Measurements from ENCODE around the gene ARPC4.

ARPC4 gene

DNA sequence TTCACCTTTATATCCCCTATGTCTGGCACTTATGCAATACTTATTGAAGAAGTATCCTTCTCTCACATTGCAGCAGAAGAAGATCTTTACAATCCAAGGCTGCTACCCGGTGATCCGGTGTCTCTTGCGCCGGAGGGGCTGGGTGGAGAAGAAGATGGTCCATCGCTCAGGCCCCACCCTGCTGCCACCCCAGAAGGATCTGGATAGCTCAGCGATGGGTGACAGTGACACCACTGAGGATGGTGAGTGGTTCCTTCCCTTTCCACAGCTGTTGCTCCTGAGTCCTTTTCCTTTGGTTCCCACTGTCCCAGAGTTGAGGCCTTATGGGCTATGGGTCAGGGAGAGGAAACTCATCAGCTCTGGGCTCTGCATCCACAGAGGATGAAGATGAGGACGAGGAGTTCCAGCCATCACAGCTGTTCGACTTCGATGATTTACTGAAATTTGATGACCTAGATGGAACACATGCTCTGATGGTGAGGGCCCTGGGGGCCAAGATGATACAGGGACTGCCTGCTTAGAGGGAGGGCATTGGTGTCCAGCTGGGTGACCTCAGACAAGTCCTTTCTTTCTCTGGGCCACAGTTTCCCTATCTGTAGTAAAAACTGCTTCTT, 20.1 kb downstream of the ARPC4 start:
- Histone ChIP-seq H4K20me1 (ENCODE audit: insufficient read depth, low read length) (no peaks in the 10 kb centered on the region), H3K4me1 (ENCODE audit: low read length) (no peaks in the 10 kb centered on the region), H3K9me2 (replicated peaks; ENCODE audit: insufficient read depth, low read length) (no peaks in the 10 kb centered on the region), H2AFZ (ENCODE audit: low read length) (no peak overlapping the region), H3K9ac (ENCODE audit: low read length) (no peak overlapping the region), H3K27ac (ENCODE audit: low read length) (no peak overlapping the region), H3K36me3 (replicated peaks; ENCODE audit: insufficient read depth, low read length) (no peaks in the 10 kb centered on the region), H3K9me3 (replicated peaks; ENCODE audit: insufficient read depth, low read length) (no peaks in the 10 kb centered on the region), H3F3A (ENCODE audit: insufficient read depth, low read length) (peaks cover 11% of the 10 kb centered on the region; the same call in 1 of the 2 replicates), H3K4me3 (ENCODE audit: low read length) (no peak overlapping the region), H3K27me3 (replicated peaks; ENCODE audit: insufficient read depth, low read length) (no peaks in the 10 kb centered on the region), H3K4me2 (ENCODE audit: low read depth, low read length) (no peak overlapping the region), H3K79me2 (ENCODE audit: low read length) (no peaks in the 10 kb centered on the region)
- no peak for DNase-seq
- TF ChIP-seq EZH2 (optimal IDR thresholded peaks at IDR 0.05; ENCODE audit: low read depth, low read length): no peak
- TF ChIP-seq, protein P1, sequence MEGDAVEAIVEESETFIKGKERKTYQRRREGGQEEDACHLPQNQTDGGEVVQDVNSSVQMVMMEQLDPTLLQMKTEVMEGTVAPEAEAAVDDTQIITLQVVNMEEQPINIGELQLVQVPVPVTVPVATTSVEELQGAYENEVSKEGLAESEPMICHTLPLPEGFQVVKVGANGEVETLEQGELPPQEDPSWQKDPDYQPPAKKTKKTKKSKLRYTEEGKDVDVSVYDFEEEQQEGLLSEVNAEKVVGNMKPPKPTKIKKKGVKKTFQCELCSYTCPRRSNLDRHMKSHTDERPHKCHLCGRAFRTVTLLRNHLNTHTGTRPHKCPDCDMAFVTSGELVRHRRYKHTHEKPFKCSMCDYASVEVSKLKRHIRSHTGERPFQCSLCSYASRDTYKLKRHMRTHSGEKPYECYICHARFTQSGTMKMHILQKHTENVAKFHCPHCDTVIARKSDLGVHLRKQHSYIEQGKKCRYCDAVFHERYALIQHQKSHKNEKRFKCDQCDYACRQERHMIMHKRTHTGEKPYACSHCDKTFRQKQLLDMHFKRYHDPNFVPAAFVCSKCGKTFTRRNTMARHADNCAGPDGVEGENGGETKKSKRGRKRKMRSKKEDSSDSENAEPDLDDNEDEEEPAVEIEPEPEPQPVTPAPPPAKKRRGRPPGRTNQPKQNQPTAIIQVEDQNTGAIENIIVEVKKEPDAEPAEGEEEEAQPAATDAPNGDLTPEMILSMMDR (IDR thresholded peaks at IDR 0.05; ENCODE audit: low read length): no peak
- no peak for TF ChIP-seq EZH2phosphoT487 (IDR thresholded peaks at IDR 0.05; ENCODE audit: low read length)

DNA sequence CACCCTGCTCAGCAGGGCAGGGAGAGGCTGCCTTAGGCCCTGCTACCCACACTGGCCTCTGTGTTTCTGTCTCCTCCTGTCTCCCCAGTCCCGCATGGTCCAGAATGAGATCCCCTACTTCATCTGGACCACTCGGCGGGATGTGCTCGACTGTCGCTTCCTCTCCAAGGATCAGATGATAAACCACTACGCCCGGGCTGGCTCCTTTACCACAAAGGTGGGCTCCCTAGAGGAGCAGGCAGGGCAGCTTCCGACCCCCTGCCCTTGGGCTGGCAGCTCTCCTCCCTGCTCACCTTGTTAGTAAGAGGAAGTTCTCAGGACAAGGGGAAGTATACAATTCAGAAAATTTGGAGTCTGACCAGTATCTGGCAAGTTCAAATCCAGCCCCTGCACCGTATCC, 23.1 kb downstream of the ARPC4 start:
- Histone ChIP-seq H3K27ac (ENCODE audit: low read length) (no peak overlapping the region), H3K9me3 (replicated peaks; ENCODE audit: insufficient read depth, low read length) (no peaks in the 10 kb centered on the region), H3K4me3 (ENCODE audit: low read length) (no peak overlapping the region), H3K4me2 (ENCODE audit: low read depth, low read length) (no peak overlapping the region), H2AFZ (ENCODE audit: low read length) (no peak overlapping the region), H3K79me2 (ENCODE audit: low read length) (no peaks in the 10 kb centered on the region), H3K36me3 (replicated peaks; ENCODE audit: insufficient read depth, low read length) (no peaks in the 10 kb centered on the region), H3K4me1 (ENCODE audit: low read length) (no peaks in the 10 kb centered on the region), H3K9ac (ENCODE audit: low read length) (no peak overlapping the region), H3F3A (ENCODE audit: insufficient read depth, low read length) (no peaks in the 10 kb centered on the region), H4K20me1 (ENCODE audit: insufficient read depth, low read length) (no peaks in the 10 kb centered on the region), H3K27me3 (replicated peaks; ENCODE audit: insufficient read depth, low read length) (no peaks in the 10 kb centered on the region), H3K9me2 (replicated peaks; ENCODE audit: insufficient read depth, low read length) (no peaks in the 10 kb centered on the region)
- TF ChIP-seq, protein P1 (IDR thresholded peaks at IDR 0.05; ENCODE audit: low read length): no peak
- TF ChIP-seq EZH2phosphoT487 (IDR thresholded peaks at IDR 0.05; ENCODE audit: low read length) (no peak), EZH2 (optimal IDR thresholded peaks at IDR 0.05; ENCODE audit: low read depth, low read length) (no peak)
- DNase-seq: no peak

DNA sequence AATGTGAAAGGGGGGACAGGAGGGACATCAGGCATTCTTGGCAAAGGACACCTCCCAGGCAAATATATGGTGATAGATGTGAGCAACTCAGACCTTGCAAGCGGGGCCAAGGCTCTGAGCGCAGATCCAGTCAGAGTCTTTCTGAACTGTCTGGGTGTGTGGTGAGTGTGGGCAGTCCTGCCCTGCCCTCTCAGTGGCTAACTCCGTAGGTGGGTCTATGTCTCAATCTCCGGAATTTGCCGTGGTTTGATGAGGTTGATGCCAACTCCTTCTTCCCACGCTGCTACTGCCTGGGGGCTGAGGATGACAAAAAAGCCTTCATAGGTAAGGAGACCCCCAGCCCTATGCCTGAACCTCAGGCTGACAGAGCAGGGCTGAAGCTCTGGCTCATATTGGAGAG, 24.6 kb downstream of the ARPC4 start:
- Histone ChIP-seq H3K9me3 (replicated peaks; ENCODE audit: insufficient read depth, low read length) (no peaks in the 10 kb centered on the region), H3F3A (ENCODE audit: insufficient read depth, low read length) (no peaks in the 10 kb centered on the region), H3K9ac (ENCODE audit: low read length) (no peak overlapping the region), H3K9me2 (replicated peaks; ENCODE audit: insufficient read depth, low read length) (no peaks in the 10 kb centered on the region), H3K4me1 (ENCODE audit: low read length) (no peaks in the 10 kb centered on the region), H3K27me3 (replicated peaks; ENCODE audit: insufficient read depth, low read length) (no peaks in the 10 kb centered on the region), H4K20me1 (ENCODE audit: insufficient read depth, low read length) (no peaks in the 10 kb centered on the region), H3K27ac (ENCODE audit: low read length) (no peak overlapping the region), H2AFZ (ENCODE audit: low read length) (no peak overlapping the region), H3K4me2 (ENCODE audit: low read depth, low read length) (no peak overlapping the region), H3K79me2 (ENCODE audit: low read length) (no peaks in the 10 kb centered on the region), H3K4me3 (ENCODE audit: low read length) (no peak overlapping the region), H3K36me3 (replicated peaks; ENCODE audit: insufficient read depth, low read length) (no peaks in the 10 kb centered on the region)
- TF ChIP-seq EZH2 (optimal IDR thresholded peaks at IDR 0.05; ENCODE audit: low read depth, low read length): no peak
- DNase-seq: no peak

DNA sequence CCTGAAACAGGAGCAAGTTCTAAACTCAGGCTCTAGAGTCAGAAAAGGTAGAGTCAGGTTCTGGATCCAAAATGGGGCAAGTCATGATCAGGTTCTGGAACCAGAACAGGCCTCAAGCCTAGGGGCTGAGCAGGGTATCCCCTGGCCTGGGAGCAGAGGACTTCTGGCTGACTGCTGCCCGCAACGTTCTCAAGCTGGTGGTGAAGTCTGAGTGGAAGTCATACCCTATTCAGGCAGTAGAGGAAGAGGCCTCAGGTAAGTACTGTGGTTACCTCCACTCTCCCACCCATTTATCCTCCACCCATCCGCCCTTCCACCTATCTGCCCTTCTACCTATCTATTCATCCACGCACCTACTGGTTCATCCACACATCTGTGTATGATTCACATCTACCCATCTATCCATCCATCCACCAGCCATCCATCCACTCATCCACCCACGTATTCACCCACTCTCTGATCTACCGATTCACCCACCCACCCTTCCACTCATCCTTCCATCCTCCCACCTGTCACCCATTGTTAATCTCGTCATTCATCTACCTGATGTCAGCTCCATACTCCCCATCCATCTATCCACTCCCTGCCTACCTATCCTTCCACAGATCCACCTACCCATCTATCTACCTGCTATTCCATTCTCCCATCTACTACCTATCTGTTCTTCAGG, 25.9 kb downstream of the ARPC4 start:
- H3K9ac ChIP-seq (ENCODE audit: low read length): no peak overlapping the region
- no peaks in the 10 kb centered on the region for H3K4me1 ChIP-seq (ENCODE audit: low read length)
- H3F3A ChIP-seq (ENCODE audit: insufficient read depth, low read length): no peaks in the 10 kb centered on the region
- H3K9me3 ChIP-seq (replicated peaks; ENCODE audit: insufficient read depth, low read length): no peaks in the 10 kb centered on the region
- no peak overlapping the region for H3K27ac ChIP-seq (ENCODE audit: low read length)
- no peaks in the 10 kb centered on the region for H3K36me3 ChIP-seq (replicated peaks; ENCODE audit: insufficient read depth, low read length)
- no peak for TF ChIP-seq EZH2 (optimal IDR thresholded peaks at IDR 0.05; ENCODE audit: low read depth, low read length)
- TF ChIP-seq EZH2phosphoT487 (IDR thresholded peaks at IDR 0.05; ENCODE audit: low read length): no peak
- TF ChIP-seq, protein P1 (IDR thresholded peaks at IDR 0.05; ENCODE audit: low read length): no peak
- no peak overlapping the region for H2AFZ ChIP-seq (ENCODE audit: low read length)
- no peak for DNase-seq
- H3K4me3 ChIP-seq (ENCODE audit: low read length): no peak overlapping the region
- no peaks in the 10 kb centered on the region for H3K9me2 ChIP-seq (replicated peaks; ENCODE audit: insufficient read depth, low read length)
- H3K4me2 ChIP-seq (ENCODE audit: low read depth, low read length): no peak overlapping the region
- no peaks in the 10 kb centered on the region for H3K79me2 ChIP-seq (ENCODE audit: low read length)
- H3K27me3 ChIP-seq (replicated peaks; ENCODE audit: insufficient read depth, low read length): no peaks in the 10 kb centered on the region
- H4K20me1 ChIP-seq (ENCODE audit: insufficient read depth, low read length): no peaks in the 10 kb centered on the region

Measured in MM.1S (cell line).